WTC11 (cell line): ENCODE measurements around the gene RAD18. TPM values are rescaled to one million over a fixed set of nuclear protein-coding genes. Genes with fewer than 3 reads are reported as not detected.
A peak's percentile ranks its signal among the peaks of the same experiment; 100 is the strongest.

Experiments
- ATAC-seq: fragments of 200-7000 bp; cut with Tn5 transposase; 2 replicates; pipeline ENCODE4 v1.10.0; 2021; ENCODE audit warnings: mild to moderate bottlenecking, moderate library complexity
- CTCF ChIA-PET: fragments of 300-600 bp; sonication (Branson Sonifier 250); formaldehyde crosslinking; loops from one replicate; lab custom pipeline; 2021; ENCODE audit warnings: antibody characterized with exemption; lab: Charles Lee
- POLR2A ChIA-PET: fragments of 350-600 bp; sonication (Branson Sonifier 250); formaldehyde crosslinking; loops from one replicate; lab custom pipeline; 2021; ENCODE audit warnings: antibody characterized with exemption; lab: Charles Lee
- DNase-seq: peaks from one replicate; pipeline ENCODE4 v3.0.0; 2021; ENCODE audit warnings: low spot score
- H3K27ac Mint-ChIP-seq: 2 replicates; pipeline ENCODE4 v1.8.0; 2021; ENCODE audit warnings: mixed read lengths
- H3K27me3 Mint-ChIP-seq: 2 replicates; pipeline ENCODE4 v1.8.0; 2021; ENCODE audit warnings: low read depth, mild to moderate bottlenecking, moderate library complexity, mixed read lengths
- H3K36me3 Mint-ChIP-seq: 2 replicates; pipeline ENCODE4 v1.8.0; 2021; ENCODE audit warnings: mixed read lengths
- H3K4me1 Mint-ChIP-seq: 2 replicates; pipeline ENCODE4 v1.8.0; 2022; ENCODE audit warnings: mixed read lengths
- H3K4me3 Mint-ChIP-seq: 2 replicates; pipeline ENCODE4 v1.8.0; 2021; ENCODE audit warnings: mild to moderate bottlenecking, moderate library complexity, mixed read lengths
- H3K9me3 Mint-ChIP-seq: 2 replicates; pipeline ENCODE4 v1.8.0; 2021; ENCODE audit warnings: mixed read lengths
- CREB1 ChIP-seq: sonication (generic); formaldehyde crosslinking; IDR thresholded peaks from 2 replicates; pipeline ENCODE4 v1.8.0; 2023; ENCODE audit warnings: mild to moderate bottlenecking, missing genetic modification reagents
- CREM ChIP-seq: sonication (generic); formaldehyde crosslinking; IDR thresholded peaks from 2 replicates; pipeline ENCODE4 v1.8.1; 2022; ENCODE audit warnings: mild to moderate bottlenecking, missing genetic modification reagents, moderate library complexity
- CTCF ChIP-seq: fragments of 200-600 bp; IDR thresholded peaks from 2 replicates; pipeline ENCODE4 v1.8.0; 2022; ENCODE audit warnings: antibody characterized with exemption
- E2F4 ChIP-seq: sonication (generic); formaldehyde crosslinking; IDR thresholded peaks from 2 replicates; pipeline ENCODE4 v1.8.1; 2022; ENCODE audit warnings: low read depth, mild to moderate bottlenecking, moderate library complexity, missing genetic modification reagents, borderline replicate concordance
- E2F5 ChIP-seq: sonication (generic); formaldehyde crosslinking; IDR thresholded peaks from 2 replicates; pipeline ENCODE4 v1.8.1; 2022; ENCODE audit warnings: mild to moderate bottlenecking, moderate library complexity, missing genetic modification reagents
- EMX1 ChIP-seq: fragments of 250-450 bp; sonication (Bioruptor Pico); IDR thresholded peaks from 2 replicates; pipeline ENCODE4 v1.8.0; 2021; ENCODE audit warnings: mild to moderate bottlenecking
- ERG ChIP-seq: fragments of 250-450 bp; sonication (Bioruptor Pico); IDR thresholded peaks from 2 replicates; pipeline ENCODE4 v1.8.0; 2021; ENCODE audit warnings: mild to moderate bottlenecking
- ETV6 ChIP-seq: sonication (generic); formaldehyde crosslinking; IDR thresholded peaks from 2 replicates; pipeline ENCODE4 v1.8.1; 2022; ENCODE audit warnings: mild to moderate bottlenecking, missing genetic modification reagents
- GRHL2 ChIP-seq: fragments of 250-450 bp; sonication (Bioruptor Pico); IDR thresholded peaks from 2 replicates; pipeline ENCODE4 v1.8.0; 2022; ENCODE audit warnings: mild to moderate bottlenecking, moderate library complexity; ENCODE audit not compliant: insufficient replicate concordance, severe bottlenecking
- HMGA2 ChIP-seq: fragments of 250-450 bp; sonication (Bioruptor Pico); IDR thresholded peaks from 2 replicates; pipeline ENCODE4 v1.4.0; 2021; ENCODE audit warnings: mild to moderate bottlenecking, moderate library complexity
- MAX ChIP-seq: sonication (generic); formaldehyde crosslinking; IDR thresholded peaks from 2 replicates; pipeline ENCODE4 v1.8.0; 2022; ENCODE audit warnings: mild to moderate bottlenecking, missing genetic modification reagents
- MLX ChIP-seq: sonication (generic); formaldehyde crosslinking; IDR thresholded peaks from 2 replicates; pipeline ENCODE4 v1.8.1; 2023; ENCODE audit warnings: mild to moderate bottlenecking, missing genetic modification reagents, moderate library complexity
- MYBL2 ChIP-seq: sonication (generic); formaldehyde crosslinking; IDR thresholded peaks from 2 replicates; pipeline ENCODE4 v1.8.1; 2023; ENCODE audit warnings: mild to moderate bottlenecking, moderate library complexity, missing genetic modification reagents
- NR1H2 ChIP-seq: sonication (generic); formaldehyde crosslinking; IDR thresholded peaks from 2 replicates; pipeline ENCODE4 v1.9.0; 2021; ENCODE audit warnings: mild to moderate bottlenecking, moderate library complexity, missing genetic modification reagents
- PRRX2 ChIP-seq: fragments of 250-450 bp; sonication (Bioruptor Pico); IDR thresholded peaks from 2 replicates; pipeline ENCODE4 v1.8.0; 2021; ENCODE audit warnings: mild to moderate bottlenecking
- RELA ChIP-seq: sonication (generic); formaldehyde crosslinking; IDR thresholded peaks from 2 replicates; pipeline ENCODE4 v1.8.1; 2022; ENCODE audit warnings: missing genetic modification reagents, mild to moderate bottlenecking, borderline replicate concordance
- RORB ChIP-seq: fragments of 250-450 bp; sonication (Bioruptor Pico); IDR thresholded peaks from 2 replicates; pipeline ENCODE4 v1.9.0; 2021; ENCODE audit warnings: mild to moderate bottlenecking
- SMAD4 ChIP-seq: sonication (generic); formaldehyde crosslinking; IDR thresholded peaks from 2 replicates; pipeline ENCODE4 v1.8.0; 2022; ENCODE audit warnings: mild to moderate bottlenecking, missing genetic modification reagents
- SOX15 ChIP-seq: fragments of 250-450 bp; sonication (Bioruptor Pico); IDR thresholded peaks from 2 replicates; pipeline ENCODE4 v1.9.0; 2021; ENCODE audit warnings: mild to moderate bottlenecking
- SP1 ChIP-seq: sonication (generic); formaldehyde crosslinking; conservative IDR thresholded peaks from 2 replicates; pipeline ENCODE4 v1.8.1; 2022; ENCODE audit warnings: missing genetic modification reagents
- ZNF121 ChIP-seq: sonication (generic); formaldehyde crosslinking; IDR thresholded peaks from 2 replicates; pipeline ENCODE4 v1.8.0; 2023; ENCODE audit warnings: missing genetic modification reagents
- ZNF396 ChIP-seq: fragments of 250-450 bp; sonication (Bioruptor Pico); IDR thresholded peaks from 2 replicates; pipeline ENCODE4 v1.8.0; 2021; ENCODE audit warnings: mild to moderate bottlenecking, moderate library complexity, borderline replicate concordance
- ZNF425 ChIP-seq: fragments of 250-450 bp; sonication (Bioruptor Pico); conservative IDR thresholded peaks from 2 replicates; pipeline ENCODE4 v1.9.0; 2021; ENCODE audit warnings: mild to moderate bottlenecking
- ZNF532 ChIP-seq: fragments of 250-450 bp; sonication (Bioruptor Pico); IDR thresholded peaks from 2 replicates; pipeline ENCODE4 v1.9.0; 2021; ENCODE audit warnings: mild to moderate bottlenecking, borderline replicate concordance
- total RNA-seq: library from RNA; stranded (reverse); gene quantifications from 3 replicates; pipeline ENCODE4 v1.2.3, GENCODE V29; 2021

The RAD18 gene
- total RNA-seq, 1 experiment from 2014 or later, result 24.4 TPM

GRCh38 chr3:8903191-8903590 lies 60.1 kb downstream of the RAD18 start:
- no peak overlapping the region for H3K4me3 Mint-ChIP-seq
- no peak for DNase-seq
- H3K36me3 Mint-ChIP-seq, result peaks cover 9% of the 10 kb centered on the region
- no peak for ATAC-seq
- H3K27me3 Mint-ChIP-seq, result no peaks in the 10 kb centered on the region
- no peak overlapping the region for H3K27ac Mint-ChIP-seq
- TF ChIP-seq E2F4 (CRISPR knock-in tag), result no peak
- TF ChIP-seq RORB, result no peak
- no peak for TF ChIP-seq GRHL2
- TF ChIP-seq ERG (CRISPR knock-in tag), result no peak
- TF ChIP-seq MLX (CRISPR knock-in tag), result no peak
- TF ChIP-seq CTCF, result no peak
- no peak for TF ChIP-seq ZNF121 (CRISPR knock-in tag)
- no peak for TF ChIP-seq HMGA2 (CRISPR knock-in tag)
- TF ChIP-seq SP1 (CRISPR knock-in tag), result no peak
- TF ChIP-seq RELA (CRISPR knock-in tag), result no peak
- TF ChIP-seq SOX15, result no peak
- TF ChIP-seq ZNF425, result no peak
- no peak for TF ChIP-seq CREM (CRISPR knock-in tag)
- TF ChIP-seq ETV6 (CRISPR knock-in tag), result no peak
- ChIA-PET POLR2A (no interaction called here), CTCF (interaction anchor here (1.8 kb wide), 1 partner anchor 134 kb away, joined by 4 read pairs; the partner anchor contains the start of gene OXTR)
- H3K9me3 Mint-ChIP-seq, result no peaks in the 10 kb centered on the region
- peaks cover 12% of the 10 kb centered on the region for H3K4me1 Mint-ChIP-seq

- Mint-ChIP-seq H3K27ac (0 out of 2 replicates have a peak overlapping the region, but pooled peaks have one; percentile 30), H3K9me3 (no peaks in the 10 kb centered on the region), H3K27me3 (no peaks in the 10 kb centered on the region), H3K4me3 (no peak overlapping the region), H3K4me1 (peaks cover 13% of the 10 kb centered on the region), H3K36me3 (peaks cover 5% of the 10 kb centered on the region; the same call in 1 of the 2 replicates)
- POLR2A ChIA-PET, result no interaction called here
- no peak for ATAC-seq
- DNase-seq, result no peak
- CTCF ChIA-PET, result no interaction called here
- no peak for TF ChIP-seq MYBL2 (CRISPR knock-in tag)
- no peak for TF ChIP-seq ZNF532 (CRISPR knock-in tag)
- TF ChIP-seq PRRX2 (CRISPR knock-in tag), result no peak
- TF ChIP-seq MAX, result no peak
- no peak for TF ChIP-seq ZNF396 (CRISPR knock-in tag)
- no peak for TF ChIP-seq E2F5 (CRISPR knock-in tag)
- TF ChIP-seq CREB1 (CRISPR knock-in tag), result no peak
- TF ChIP-seq EMX1 (CRISPR knock-in tag), result no peak
- no peak for TF ChIP-seq CREM (CRISPR knock-in tag)
- TF ChIP-seq HMGA2 (CRISPR knock-in tag), result no peak
- TF ChIP-seq NR1H2 (CRISPR knock-in tag), result no peak
- no peak for TF ChIP-seq SMAD4 (CRISPR knock-in tag)
- no peak for TF ChIP-seq RELA (CRISPR knock-in tag)
Measured at GRCh38 chr3:8900869-8901268, 62.4 kb downstream of the RAD18 start.
